Measurements from ENCODE around the gene MORF4L2. TPM values are rescaled to one million over a fixed set of nuclear protein-coding genes. Genes with fewer than 3 reads are reported as not detected.

Gene MORF4L2
- total and polyA plus RNA-seq, 2 donors (not counting 3 experiments of a cell fraction or from before 2014, with no cell fraction given) = 331 to 414 TPM

DNA sequence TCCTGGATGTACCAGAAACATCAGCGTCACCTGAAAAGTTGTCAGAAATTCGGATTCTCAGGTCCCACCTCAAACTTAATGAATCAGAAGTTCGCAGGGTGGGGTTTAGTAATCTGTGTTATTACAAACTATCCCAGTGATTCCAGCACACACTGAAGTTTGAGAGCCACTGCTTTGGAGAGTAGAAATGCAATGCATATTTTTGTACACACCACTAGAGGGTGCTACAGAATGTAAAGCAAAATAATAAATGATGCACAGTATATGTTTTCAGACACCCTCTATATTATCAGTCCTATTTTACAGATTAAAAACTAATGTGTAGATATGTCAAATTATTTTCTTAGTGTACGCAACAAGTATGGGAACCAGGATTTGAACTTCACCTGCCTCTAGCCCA is 2.4 kb upstream of the MORF4L2 start:
- Histone ChIP-seq H3K9me3 (replicated peaks; ENCODE audit: control insufficient read depth, insufficient read depth, low read length) (no peaks in the 10 kb centered on the region), H3K36me3 (ENCODE audit: control insufficient read depth in 2 of 2, extremely low read depth in 1 of 2, insufficient read depth in 2 of 2, low read length in 2 of 2) (peaks cover 0 to 9% of the 10 kb centered on the region in 2 experiments), H3K27ac (ENCODE audit: insufficient read depth, low read depth, low read length) (no peak overlapping the region), H3K4me3 (replicated peaks in 1 of 3; ENCODE audit: insufficient read depth in 1 of 3, low read depth in 1 of 3, low read length in 3 of 3) (no peak overlapping the region), H2AFZ (ENCODE audit: low read depth, low read length) (no peak overlapping the region), H3K4me2 (ENCODE audit: insufficient read depth, low read length) (peak overlapping the region; percentile 81), H3K9ac (replicated peaks; ENCODE audit: extremely low read depth, insufficient read depth, low read length) (no peak overlapping the region), H3K27me3 (ENCODE audit: control insufficient read depth in 2 of 2, insufficient read depth in 2 of 2, low read length in 2 of 2) (no peaks in the 10 kb centered on the region), H4K20me1 (replicated peaks; ENCODE audit: control insufficient read depth, extremely low read depth, insufficient read depth, low read length) (no peaks in the 10 kb centered on the region), H3K9me1 (replicated peaks; ENCODE audit: control insufficient read depth, extremely low read depth, insufficient read depth, low read length) (no peaks in the 10 kb centered on the region), H3K79me2 (ENCODE audit: control insufficient read depth, insufficient read depth, low read length) (peaks cover 21% of the 10 kb centered on the region), H3K4me1 (ENCODE audit: control insufficient read depth, extremely low read depth, insufficient read depth, low read length) (peaks cover 17% of the 10 kb centered on the region)
- peak; percentile 29 for DNase-seq (ENCODE audit: low read depth, low spot score)
- ChIA-PET CTCF (no interaction called here), POLR2A (no interaction called here)
- intact Hi-C loops (cut with micrococcal nuclease) (loop anchor here (1.0 to 5.0 kb wide), 5 partner anchors 85 to 478 kb away; partner anchors contain the start of genes FAM199X and ZCCHC18), dilution Hi-C loops (cut with MboI; ENCODE audit: extremely low pct_ligation_motif_present, low sequenced_read_pairs) (no loop called here)
- no peak for FAIRE-seq
- no TSS peak for BruUV-seq (replicated peaks)
- TF ChIP-seq, protein P1, sequence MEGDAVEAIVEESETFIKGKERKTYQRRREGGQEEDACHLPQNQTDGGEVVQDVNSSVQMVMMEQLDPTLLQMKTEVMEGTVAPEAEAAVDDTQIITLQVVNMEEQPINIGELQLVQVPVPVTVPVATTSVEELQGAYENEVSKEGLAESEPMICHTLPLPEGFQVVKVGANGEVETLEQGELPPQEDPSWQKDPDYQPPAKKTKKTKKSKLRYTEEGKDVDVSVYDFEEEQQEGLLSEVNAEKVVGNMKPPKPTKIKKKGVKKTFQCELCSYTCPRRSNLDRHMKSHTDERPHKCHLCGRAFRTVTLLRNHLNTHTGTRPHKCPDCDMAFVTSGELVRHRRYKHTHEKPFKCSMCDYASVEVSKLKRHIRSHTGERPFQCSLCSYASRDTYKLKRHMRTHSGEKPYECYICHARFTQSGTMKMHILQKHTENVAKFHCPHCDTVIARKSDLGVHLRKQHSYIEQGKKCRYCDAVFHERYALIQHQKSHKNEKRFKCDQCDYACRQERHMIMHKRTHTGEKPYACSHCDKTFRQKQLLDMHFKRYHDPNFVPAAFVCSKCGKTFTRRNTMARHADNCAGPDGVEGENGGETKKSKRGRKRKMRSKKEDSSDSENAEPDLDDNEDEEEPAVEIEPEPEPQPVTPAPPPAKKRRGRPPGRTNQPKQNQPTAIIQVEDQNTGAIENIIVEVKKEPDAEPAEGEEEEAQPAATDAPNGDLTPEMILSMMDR (IDR thresholded peaks at IDR 0.05; ENCODE audit: extremely low read depth in 1 of 2, insufficient read depth in 1 of 2, low read depth in 1 of 2, low read length in 2 of 2) = peak; percentile 37 to 42
- no peak for TF ChIP-seq MYC (IDR thresholded peaks at IDR 0.05; ENCODE audit: low read depth, low read length)

DNA sequence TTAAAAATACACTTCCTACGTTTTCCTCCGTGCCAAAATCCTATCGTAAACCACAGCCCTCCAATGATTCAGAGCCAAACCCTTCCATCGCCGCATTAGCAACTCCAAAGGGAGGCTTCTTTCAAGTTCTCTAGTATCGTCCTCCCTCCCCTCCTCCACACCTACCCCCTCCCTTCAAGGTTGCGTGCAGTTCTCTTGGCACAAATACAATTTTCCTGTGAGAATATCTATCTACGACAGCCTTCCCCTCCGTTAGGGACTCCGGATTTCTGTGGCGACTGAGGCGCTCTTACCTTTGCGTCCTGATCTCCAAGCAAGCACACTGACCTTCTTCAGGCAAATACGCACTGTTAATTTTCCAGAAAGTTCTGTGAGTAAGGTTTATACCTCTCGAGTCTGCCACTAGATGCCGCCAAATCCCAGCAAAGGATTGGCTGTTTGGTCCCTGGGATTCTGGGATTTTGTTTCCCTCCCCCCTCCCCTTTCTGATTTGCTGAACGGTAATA is 1.2 kb upstream of the MORF4L2 start:
- Histone ChIP-seq H3K79me2 (ENCODE audit: control insufficient read depth, insufficient read depth, low read length) (peaks cover 26% of the 10 kb centered on the region), H3K4me3 (replicated peaks in 1 of 3; ENCODE audit: insufficient read depth in 1 of 3, low read depth in 1 of 3, low read length in 3 of 3) (peak overlapping the region; percentile 54 to 97 (median 85)), H3K9ac (replicated peaks; ENCODE audit: extremely low read depth, insufficient read depth, low read length) (peak overlapping the region; percentile 99), H3K27ac (ENCODE audit: insufficient read depth, low read depth, low read length) (peak overlapping the region; percentile 98), H3K9me1 (replicated peaks; ENCODE audit: control insufficient read depth, extremely low read depth, insufficient read depth, low read length) (no peaks in the 10 kb centered on the region), H3K9me3 (replicated peaks; ENCODE audit: control insufficient read depth, insufficient read depth, low read length) (no peaks in the 10 kb centered on the region), H2AFZ (ENCODE audit: low read depth, low read length) (peak overlapping the region; percentile 84), H4K20me1 (replicated peaks; ENCODE audit: control insufficient read depth, extremely low read depth, insufficient read depth, low read length) (no peaks in the 10 kb centered on the region), H3K4me2 (ENCODE audit: insufficient read depth, low read length) (peak overlapping the region; percentile 81), H3K27me3 (ENCODE audit: control insufficient read depth in 2 of 2, insufficient read depth in 2 of 2, low read length in 2 of 2) (no peaks in the 10 kb centered on the region), H3K4me1 (ENCODE audit: control insufficient read depth, extremely low read depth, insufficient read depth, low read length) (peaks cover 20% of the 10 kb centered on the region), H3K36me3 (ENCODE audit: control insufficient read depth in 2 of 2, extremely low read depth in 1 of 2, insufficient read depth in 2 of 2, low read length in 2 of 2) (peaks cover 0 to 9% of the 10 kb centered on the region in 2 experiments)
- TSS peak; percentile 40 for BruUV-seq (replicated peaks)
- dilution Hi-C loops (cut with MboI; ENCODE audit: extremely low pct_ligation_motif_present, low sequenced_read_pairs) = no loop called here
- intact Hi-C loops (cut with micrococcal nuclease) = loop anchor here (1.0 to 5.0 kb wide), 8 partner anchors 87 to 479 kb away; partner anchors contain the start of genes FAM199X, TCEAL4 and ZCCHC18
- ChIA-PET POLR2A (interaction anchor here (0.7 kb wide), 3 partner anchors 9 to 80 kb away, joined by 3 to 7 read pairs (median 4); partner anchors contain the start of gene TCEAL3), CTCF (interaction anchor here (0.6 kb wide), 1 partner anchor 58 kb away, joined by 3 read pairs; no protein-coding TSS in a partner anchor)
- DNase-seq (ENCODE audit: low read depth, low spot score) = peak; percentile 79
- TF ChIP-seq MYC (IDR thresholded peaks at IDR 0.05; ENCODE audit: low read depth, low read length) (no peak), POLR2AphosphoS5 (IDR thresholded peaks at IDR 0.05; ENCODE audit: insufficient read depth, low read depth, low read length) (no peak)
- TF ChIP-seq, protein P1 (IDR thresholded peaks at IDR 0.05; ENCODE audit: extremely low read depth in 1 of 2, insufficient read depth in 1 of 2, low read depth in 1 of 2, low read length in 2 of 2) = peak; percentile 62 to 71
- peak; percentile 31 for FAIRE-seq

Data from endothelial cell of umbilical vein (primary cell).